Measurements from ENCODE around the gene GATA6.

DNA sequence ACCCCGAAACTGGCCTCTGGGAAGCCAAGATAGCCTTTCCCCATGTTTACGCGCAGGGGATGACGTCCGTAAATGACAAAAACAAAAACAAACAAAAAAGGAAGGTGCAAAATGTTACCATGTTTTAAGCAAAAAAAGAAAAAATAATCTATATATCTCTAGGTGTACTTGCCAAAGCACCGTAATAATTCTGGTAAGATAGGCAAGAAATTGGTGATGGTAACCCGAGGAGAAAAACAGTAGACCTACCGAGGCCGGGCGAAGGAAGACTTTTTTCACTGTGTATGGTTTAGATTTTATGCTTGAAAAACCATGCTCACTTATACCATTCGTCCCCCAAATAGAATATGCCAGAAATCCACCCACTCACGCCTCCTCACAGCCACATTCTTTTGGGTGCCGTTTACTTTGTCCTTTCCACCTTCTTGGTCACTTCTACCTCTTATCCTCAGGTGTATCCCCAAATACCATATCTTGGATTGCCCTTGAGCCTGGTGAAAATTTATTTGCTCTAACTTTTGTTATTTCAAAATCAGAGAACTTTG is 8.0 kb downstream of the GATA6 start:
- TF ChIP-seq SIN3A (IDR thresholded peaks at IDR 0.05; ENCODE audit: borderline replicate concordance, insufficient read depth, low read length): no peak
- TF ChIP-seq POLR2AphosphoS5 (IDR thresholded peaks at IDR 0.05; ENCODE audit: low read depth, low read length): no peak
- TF ChIP-seq, protein P1, sequence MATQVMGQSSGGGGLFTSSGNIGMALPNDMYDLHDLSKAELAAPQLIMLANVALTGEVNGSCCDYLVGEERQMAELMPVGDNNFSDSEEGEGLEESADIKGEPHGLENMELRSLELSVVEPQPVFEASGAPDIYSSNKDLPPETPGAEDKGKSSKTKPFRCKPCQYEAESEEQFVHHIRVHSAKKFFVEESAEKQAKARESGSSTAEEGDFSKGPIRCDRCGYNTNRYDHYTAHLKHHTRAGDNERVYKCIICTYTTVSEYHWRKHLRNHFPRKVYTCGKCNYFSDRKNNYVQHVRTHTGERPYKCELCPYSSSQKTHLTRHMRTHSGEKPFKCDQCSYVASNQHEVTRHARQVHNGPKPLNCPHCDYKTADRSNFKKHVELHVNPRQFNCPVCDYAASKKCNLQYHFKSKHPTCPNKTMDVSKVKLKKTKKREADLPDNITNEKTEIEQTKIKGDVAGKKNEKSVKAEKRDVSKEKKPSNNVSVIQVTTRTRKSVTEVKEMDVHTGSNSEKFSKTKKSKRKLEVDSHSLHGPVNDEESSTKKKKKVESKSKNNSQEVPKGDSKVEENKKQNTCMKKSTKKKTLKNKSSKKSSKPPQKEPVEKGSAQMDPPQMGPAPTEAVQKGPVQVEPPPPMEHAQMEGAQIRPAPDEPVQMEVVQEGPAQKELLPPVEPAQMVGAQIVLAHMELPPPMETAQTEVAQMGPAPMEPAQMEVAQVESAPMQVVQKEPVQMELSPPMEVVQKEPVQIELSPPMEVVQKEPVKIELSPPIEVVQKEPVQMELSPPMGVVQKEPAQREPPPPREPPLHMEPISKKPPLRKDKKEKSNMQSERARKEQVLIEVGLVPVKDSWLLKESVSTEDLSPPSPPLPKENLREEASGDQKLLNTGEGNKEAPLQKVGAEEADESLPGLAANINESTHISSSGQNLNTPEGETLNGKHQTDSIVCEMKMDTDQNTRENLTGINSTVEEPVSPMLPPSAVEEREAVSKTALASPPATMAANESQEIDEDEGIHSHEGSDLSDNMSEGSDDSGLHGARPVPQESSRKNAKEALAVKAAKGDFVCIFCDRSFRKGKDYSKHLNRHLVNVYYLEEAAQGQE (IDR thresholded peaks at IDR 0.05; ENCODE audit: insufficient read depth in 1 of 2, low read depth in 2 of 2, low read length in 2 of 2): no peak
